Large intestine (tissue), 1 donor: Measurements from ENCODE around the gene ALKBH6. TPM values are rescaled to one million over a fixed set of nuclear protein-coding genes. Genes with fewer than 3 reads are reported as not detected.

ENCODE experiments used
- polyA plus RNA-seq: library from polyadenylated mRNA; unstranded; fragments of 120-200 nt; gene quantifications from one replicate; pipeline ENCODE4 v1.2.1, GENCODE V29; 2013

Gene ALKBH6
- polyA plus RNA-seq, 1 donor, result 13.8 TPM

Other genes starting within 250 kb of the ALKBH6 start
- gene ARHGAP33, start 238.6 kb downstream of the ALKBH6 start, polyA plus RNA-seq, result 22.2 TPM
- gene PRODH2, start 201.4 kb downstream of the ALKBH6 start, polyA plus RNA-seq, result 1.9 TPM
- gene NPHS1, start 161.7 kb downstream of the ALKBH6 start, polyA plus RNA-seq, result 3.2 TPM
- gene KIRREL2, start 157.3 kb downstream of the ALKBH6 start, polyA plus RNA-seq, result 1.8 TPM
- 32.7 TPM for gene APLP1, start 145.6 kb downstream of the ALKBH6 start, polyA plus RNA-seq
- 7.7 TPM for gene NFKBID, start 113.7 kb downstream of the ALKBH6 start, polyA plus RNA-seq
- 11.1 TPM for gene HCST, start 111.7 kb downstream of the ALKBH6 start, polyA plus RNA-seq
- 41.8 TPM for gene TYROBP, start 105.9 kb downstream of the ALKBH6 start, polyA plus RNA-seq
- gene LRFN3, start 77.8 kb downstream of the ALKBH6 start, polyA plus RNA-seq, result 10.7 TPM
- 23.4 TPM for gene SDHAF1, start 19.0 kb downstream of the ALKBH6 start, polyA plus RNA-seq
- 9.8 TPM for gene SYNE4, start 5.4 kb downstream of the ALKBH6 start, polyA plus RNA-seq
- 21.5 TPM for gene CLIP3, start 18.7 kb upstream of the ALKBH6 start, polyA plus RNA-seq
- gene THAP8, start 40.1 kb upstream of the ALKBH6 start, polyA plus RNA-seq, result 9.1 TPM
- 2.6 TPM for gene WDR62, start 40.7 kb upstream of the ALKBH6 start, polyA plus RNA-seq
- gene OVOL3, start 96.9 kb upstream of the ALKBH6 start, polyA plus RNA-seq, result 0.09 TPM
- gene POLR2I, start 100.7 kb upstream of the ALKBH6 start, polyA plus RNA-seq, result 47.5 TPM
- gene TBCB, start 101.3 kb upstream of the ALKBH6 start, polyA plus RNA-seq, result 95.3 TPM
- gene CAPNS1, start 125.9 kb upstream of the ALKBH6 start, polyA plus RNA-seq, result 516 TPM
- gene COX7A1, start 138.2 kb upstream of the ALKBH6 start, polyA plus RNA-seq, result 11.5 TPM
- 5.3 TPM for gene ZNF565, start 200.5 kb upstream of the ALKBH6 start, polyA plus RNA-seq
- 71.8 TPM for gene ZNF146, start 200.9 kb upstream of the ALKBH6 start, polyA plus RNA-seq